ENCODE data around the gene MPG.

GRCh38 chr16:72561-73548, 5.2 kb upstream of the MPG start, which contains the start of gene RHBDF1:
- no peak for TF ChIP-seq EZH2 (IDR thresholded peaks at IDR 0.05; ENCODE audit: borderline replicate concordance, low read depth, low read length, severe bottlenecking)
- TF ChIP-seq CTCF (IDR thresholded peaks at IDR 0.05; ENCODE audit: borderline replicate concordance, extremely low read depth, low read length, poor library complexity, severe bottlenecking) = no peak
